ENCODE results near the gene HSPG2.

Gene HSPG2

DNA sequence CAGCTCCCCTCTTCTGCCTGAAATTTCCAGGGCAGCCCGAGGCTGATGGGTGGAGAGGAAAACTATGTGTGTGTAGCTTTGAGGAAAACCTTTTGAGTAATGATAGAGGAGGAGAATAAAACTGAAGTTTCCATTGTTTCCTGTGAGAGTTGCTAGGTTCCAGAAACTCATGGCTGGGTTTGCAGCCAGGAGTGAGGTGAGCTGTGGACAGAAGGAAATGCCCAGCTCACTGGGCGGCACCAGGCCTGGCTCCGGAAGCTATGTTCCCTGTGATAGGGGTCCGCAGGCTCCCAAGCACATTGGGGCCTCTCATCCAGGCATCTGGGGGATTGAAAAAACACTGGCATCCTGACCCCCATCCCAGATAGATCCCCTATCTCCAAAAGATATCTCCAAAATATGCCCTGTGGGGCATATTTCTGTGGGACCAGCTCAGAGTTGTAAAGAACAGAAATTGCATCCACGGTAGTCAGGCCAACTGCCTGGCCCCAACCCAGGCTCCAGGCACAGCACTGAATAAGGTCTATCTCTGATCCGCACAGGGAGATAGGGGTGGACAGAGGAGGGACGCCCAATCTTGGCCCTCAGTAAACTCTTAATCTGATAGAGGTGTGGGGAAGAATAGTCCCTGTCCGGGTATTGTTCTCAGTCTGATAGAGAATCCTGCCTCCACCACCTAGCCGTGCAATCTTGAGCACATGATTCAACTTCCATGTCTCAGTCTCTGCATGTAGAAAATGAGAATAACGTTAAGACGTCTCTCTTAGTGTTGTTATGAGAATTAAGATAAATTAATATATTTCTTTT is 1.8 kb upstream of the HSPG2 start:
- Histone ChIP-seq H3K9ac (ENCODE audit: low read length) (no peak overlapping the region), H3K9me3 (ENCODE audit: control insufficient read depth, low read depth, low read length) (no peaks in the 10 kb centered on the region), H3K4me1 (ENCODE audit: control insufficient read depth, low read depth, low read length) (peaks cover 21% of the 10 kb centered on the region), H3K36me3 (ENCODE audit: control insufficient read depth, low read depth, low read length) (no peaks in the 10 kb centered on the region), H3K27ac (ENCODE audit: low read length) (no peak overlapping the region), H3K4me3 (ENCODE audit: low read length) (no peak overlapping the region), H3K27me3 (ENCODE audit: control insufficient read depth, insufficient read depth, low read length) (no peaks in the 10 kb centered on the region)

DNA sequence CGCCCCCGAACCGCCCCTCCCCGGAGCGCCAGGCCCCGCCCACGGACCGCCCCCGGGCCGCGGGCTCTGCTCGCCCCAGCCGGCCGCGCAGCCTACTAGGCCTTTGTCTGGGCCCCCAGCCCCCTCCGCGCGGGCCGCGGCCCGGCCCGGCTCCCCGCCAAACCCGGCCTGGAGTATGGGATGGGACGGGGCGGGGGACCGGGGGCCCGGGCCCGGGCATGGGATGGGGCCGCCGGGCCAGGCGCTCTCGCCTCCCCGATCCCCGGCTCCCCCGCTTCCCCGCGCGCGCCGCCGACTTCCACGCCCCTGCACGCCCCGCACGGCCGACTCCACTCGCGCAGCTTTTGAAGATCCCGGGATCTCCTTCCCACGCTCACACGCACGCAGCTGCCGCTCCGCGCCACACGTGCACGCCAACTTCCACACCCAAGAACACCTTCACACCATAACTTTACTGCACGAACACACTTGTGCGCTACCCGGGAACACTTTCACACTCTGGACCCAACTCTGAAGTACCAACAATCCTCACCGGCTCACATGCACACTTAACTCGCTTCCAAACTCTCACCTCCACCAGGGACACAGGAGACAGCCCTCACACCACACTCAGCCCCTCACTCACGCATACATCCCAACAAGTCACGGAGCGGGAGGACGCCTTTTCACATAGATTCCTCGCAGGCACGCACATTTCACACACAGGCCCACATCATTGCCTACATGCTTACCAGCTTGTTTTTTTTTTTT is 437 bp upstream of the HSPG2 start:
- Histone ChIP-seq H3K9ac (ENCODE audit: low read length) (peak overlapping the region; percentile 65), H3K4me1 (ENCODE audit: control insufficient read depth, low read depth, low read length) (peaks cover 25% of the 10 kb centered on the region), H3K27ac (ENCODE audit: low read length) (peak overlapping the region; percentile 18)

DNA sequence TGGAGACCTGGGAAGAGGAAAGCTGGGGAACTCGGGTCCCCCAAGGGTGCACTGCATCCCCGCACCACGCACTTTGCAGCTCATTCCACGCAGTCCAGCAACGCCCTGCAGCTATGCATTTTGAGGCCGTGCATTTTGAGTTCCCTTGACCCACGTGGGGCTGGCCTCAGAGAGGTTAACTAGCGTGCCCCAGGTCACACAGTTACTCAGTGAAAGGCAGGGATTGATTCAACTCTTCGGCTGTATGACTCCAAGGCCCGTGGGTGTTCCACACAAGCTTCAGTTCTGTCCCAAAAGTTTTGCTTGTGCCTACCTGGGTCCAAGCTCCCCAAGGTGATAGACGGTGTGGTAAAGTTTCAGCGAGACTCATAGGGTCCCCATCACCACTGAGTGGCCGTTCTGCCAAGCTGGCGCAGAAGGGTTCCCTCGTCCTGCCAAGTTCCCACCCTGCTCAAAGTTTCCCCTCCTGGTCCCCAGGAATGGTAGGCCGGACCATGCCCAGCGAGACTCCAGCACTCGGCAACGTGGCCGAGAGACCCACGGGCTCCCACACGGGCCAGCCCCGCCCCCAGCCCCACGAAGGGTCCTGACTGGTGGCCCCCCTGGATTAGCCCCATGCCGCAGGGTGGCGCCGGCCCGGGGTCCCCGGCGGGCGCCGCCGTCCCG is 611 bp downstream of the HSPG2 start:
- Histone ChIP-seq H3K9ac (ENCODE audit: low read length) (peak overlapping the region; percentile 45), H3K27me3 (ENCODE audit: control insufficient read depth, insufficient read depth, low read length) (no peaks in the 10 kb centered on the region), H3K27ac (ENCODE audit: low read length) (no peak overlapping the region), H3K4me1 (ENCODE audit: control insufficient read depth, low read depth, low read length) (peaks cover 34% of the 10 kb centered on the region), H3K4me3 (ENCODE audit: low read length) (peak overlapping the region; percentile 71), H3K9me3 (ENCODE audit: control insufficient read depth, low read depth, low read length) (no peaks in the 10 kb centered on the region), H3K36me3 (ENCODE audit: control insufficient read depth, low read depth, low read length) (no peaks in the 10 kb centered on the region)

More for the DNA sequence above, 437 bp upstream of the HSPG2 start:
- no peaks in the 10 kb centered on the region for H3K9me3 ChIP-seq (ENCODE audit: control insufficient read depth, low read depth, low read length)
- H3K27me3 ChIP-seq (ENCODE audit: control insufficient read depth, insufficient read depth, low read length): no peaks in the 10 kb centered on the region
- H3K4me3 ChIP-seq (ENCODE audit: low read length): peak overlapping the region; percentile 66
- H3K36me3 ChIP-seq (ENCODE audit: control insufficient read depth, low read depth, low read length): no peaks in the 10 kb centered on the region

DNA sequence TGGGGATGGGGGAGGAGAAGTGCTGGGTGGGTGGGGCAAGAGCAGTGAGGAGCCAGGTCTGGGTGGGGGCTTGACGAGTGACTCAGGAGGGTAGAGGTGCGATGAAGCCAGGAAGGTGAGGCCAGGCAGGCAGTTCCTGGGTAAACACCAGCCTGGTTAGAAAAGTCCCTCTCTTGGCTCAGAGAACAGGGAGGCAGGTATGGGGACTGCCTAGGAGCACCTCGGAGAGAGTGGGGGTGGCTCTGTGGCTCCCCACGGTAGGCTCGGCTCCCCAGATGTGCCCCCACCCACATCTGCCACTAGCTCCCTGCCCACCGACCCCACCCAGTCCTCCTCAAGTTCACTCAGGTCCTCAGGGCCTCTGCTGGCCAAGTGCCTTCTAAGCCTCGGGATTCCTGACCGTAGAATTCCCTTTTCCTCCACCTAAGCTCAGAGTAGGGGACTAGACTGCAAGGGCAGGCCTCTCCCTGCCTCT is 1.2 kb downstream of the HSPG2 start:
- no peaks in the 10 kb centered on the region for H3K9me3 ChIP-seq (ENCODE audit: control insufficient read depth, low read depth, low read length)
- no peak overlapping the region for H3K27ac ChIP-seq (ENCODE audit: low read length)
- peak overlapping the region; percentile 45 for H3K9ac ChIP-seq (ENCODE audit: low read length)
- no peaks in the 10 kb centered on the region for H3K36me3 ChIP-seq (ENCODE audit: control insufficient read depth, low read depth, low read length)
- H3K27me3 ChIP-seq (ENCODE audit: control insufficient read depth, insufficient read depth, low read length): no peaks in the 10 kb centered on the region
- peak overlapping the region; percentile 71 for H3K4me3 ChIP-seq (ENCODE audit: low read length)
- H3K4me1 ChIP-seq (ENCODE audit: control insufficient read depth, low read depth, low read length): peaks cover 34% of the 10 kb centered on the region

DNA sequence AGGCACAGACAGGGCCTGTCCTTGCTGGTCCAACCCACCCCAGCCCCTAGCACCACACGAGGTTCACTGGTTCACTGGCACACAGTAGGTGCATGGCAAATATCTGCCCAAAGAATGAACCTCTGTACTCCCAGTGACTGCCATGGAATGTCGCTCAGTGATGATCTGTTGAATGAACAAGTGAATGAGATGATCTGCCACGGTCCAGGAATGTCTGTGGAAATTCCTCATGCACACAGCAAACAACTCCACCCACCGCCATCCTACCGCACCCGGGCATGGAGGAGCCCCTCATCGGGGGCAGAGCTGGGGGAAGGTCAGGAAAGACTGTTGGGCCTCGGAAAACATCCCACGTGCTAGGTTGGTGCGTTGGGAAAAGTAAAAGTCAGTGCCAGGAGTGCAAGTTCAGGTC is 1.7 kb downstream of the HSPG2 start:
- no peak overlapping the region for H3K4me3 ChIP-seq (ENCODE audit: low read length)
- H3K9ac ChIP-seq (ENCODE audit: low read length): no peak overlapping the region
- H3K4me1 ChIP-seq (ENCODE audit: control insufficient read depth, low read depth, low read length): peaks cover 34% of the 10 kb centered on the region
- H3K36me3 ChIP-seq (ENCODE audit: control insufficient read depth, low read depth, low read length): no peaks in the 10 kb centered on the region
- no peaks in the 10 kb centered on the region for H3K9me3 ChIP-seq (ENCODE audit: control insufficient read depth, low read depth, low read length)
- no peak overlapping the region for H3K27ac ChIP-seq (ENCODE audit: low read length)
- H3K27me3 ChIP-seq (ENCODE audit: control insufficient read depth, insufficient read depth, low read length): no peaks in the 10 kb centered on the region

DNA sequence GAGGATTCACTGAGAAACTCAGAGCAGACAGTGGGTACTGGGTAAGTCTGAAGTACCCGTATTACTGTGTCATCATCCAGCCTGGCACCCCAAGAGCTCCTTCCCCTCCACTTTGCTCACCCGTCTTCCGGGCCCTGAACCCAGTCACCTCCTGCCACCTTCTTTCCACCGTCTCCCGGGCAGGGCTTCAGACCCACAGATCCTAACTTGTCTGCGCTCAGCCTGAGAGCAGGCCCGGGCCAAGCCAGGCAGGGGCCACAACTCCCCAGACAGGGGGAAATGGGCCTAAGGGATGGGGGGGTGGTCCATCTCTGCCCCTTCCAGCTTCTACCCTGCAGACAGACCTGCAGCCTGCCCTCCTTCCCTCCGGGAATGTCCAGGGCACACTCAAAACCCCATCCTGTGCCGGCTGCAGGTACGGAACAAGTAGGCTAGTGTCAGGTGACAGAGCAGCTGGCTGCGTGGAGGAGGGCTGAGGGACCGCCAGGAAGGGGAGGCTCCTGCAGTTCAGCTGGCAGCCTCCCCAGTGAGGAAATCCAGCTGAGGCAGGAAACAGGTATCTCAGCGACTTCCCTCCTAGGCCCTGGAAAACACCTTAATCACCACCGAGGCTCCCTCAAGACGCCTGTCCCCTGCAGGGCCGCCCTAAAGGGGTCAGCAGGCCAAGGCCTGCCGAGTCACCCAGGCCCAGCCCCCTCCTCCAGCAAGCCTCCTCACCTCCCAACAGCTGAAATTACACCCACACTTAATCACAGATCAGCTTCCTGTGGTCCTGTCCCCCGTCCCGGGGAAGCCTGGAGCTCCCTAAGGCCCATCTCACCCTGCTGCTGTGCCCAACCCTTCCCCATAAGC is 3.5 kb downstream of the HSPG2 start:
- Histone ChIP-seq H3K27me3 (ENCODE audit: control insufficient read depth, insufficient read depth, low read length) (no peaks in the 10 kb centered on the region), H3K4me3 (ENCODE audit: low read length) (no peak overlapping the region), H3K36me3 (ENCODE audit: control insufficient read depth, low read depth, low read length) (no peaks in the 10 kb centered on the region), H3K9ac (ENCODE audit: low read length) (no peak overlapping the region), H3K9me3 (ENCODE audit: control insufficient read depth, low read depth, low read length) (no peaks in the 10 kb centered on the region), H3K27ac (ENCODE audit: low read length) (no peak overlapping the region), H3K4me1 (ENCODE audit: control insufficient read depth, low read depth, low read length) (peaks cover 34% of the 10 kb centered on the region)

DNA sequence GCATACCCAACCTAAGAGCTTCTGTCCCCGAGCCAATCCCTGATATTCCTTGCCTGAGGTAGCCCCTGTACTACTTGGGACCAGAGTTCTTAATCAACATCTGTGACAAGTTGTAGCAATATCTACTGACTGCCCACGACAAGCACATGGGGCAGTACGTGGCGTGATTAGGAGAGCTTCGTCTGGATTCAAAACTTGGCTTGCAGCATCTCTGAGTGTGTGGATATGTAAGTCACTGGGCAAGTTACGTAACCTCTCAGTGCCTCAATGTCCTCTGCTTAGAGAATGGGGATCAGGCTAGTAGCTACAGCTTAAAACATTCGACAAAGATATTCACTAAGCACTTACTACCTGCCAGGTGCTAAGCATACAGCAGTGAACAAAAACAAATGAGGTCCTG is 5.0 kb downstream of the HSPG2 start:
- H3K4me3 ChIP-seq (ENCODE audit: low read length): no peak overlapping the region
- no peak overlapping the region for H3K9ac ChIP-seq (ENCODE audit: low read length)
- no peak overlapping the region for H3K27ac ChIP-seq (ENCODE audit: low read length)
- no peaks in the 10 kb centered on the region for H3K9me3 ChIP-seq (ENCODE audit: control insufficient read depth, low read depth, low read length)
- peaks cover 30% of the 10 kb centered on the region for H3K4me1 ChIP-seq (ENCODE audit: control insufficient read depth, low read depth, low read length)
- H3K36me3 ChIP-seq (ENCODE audit: control insufficient read depth, low read depth, low read length): no peaks in the 10 kb centered on the region
- H3K27me3 ChIP-seq (ENCODE audit: control insufficient read depth, insufficient read depth, low read length): no peaks in the 10 kb centered on the region

DNA sequence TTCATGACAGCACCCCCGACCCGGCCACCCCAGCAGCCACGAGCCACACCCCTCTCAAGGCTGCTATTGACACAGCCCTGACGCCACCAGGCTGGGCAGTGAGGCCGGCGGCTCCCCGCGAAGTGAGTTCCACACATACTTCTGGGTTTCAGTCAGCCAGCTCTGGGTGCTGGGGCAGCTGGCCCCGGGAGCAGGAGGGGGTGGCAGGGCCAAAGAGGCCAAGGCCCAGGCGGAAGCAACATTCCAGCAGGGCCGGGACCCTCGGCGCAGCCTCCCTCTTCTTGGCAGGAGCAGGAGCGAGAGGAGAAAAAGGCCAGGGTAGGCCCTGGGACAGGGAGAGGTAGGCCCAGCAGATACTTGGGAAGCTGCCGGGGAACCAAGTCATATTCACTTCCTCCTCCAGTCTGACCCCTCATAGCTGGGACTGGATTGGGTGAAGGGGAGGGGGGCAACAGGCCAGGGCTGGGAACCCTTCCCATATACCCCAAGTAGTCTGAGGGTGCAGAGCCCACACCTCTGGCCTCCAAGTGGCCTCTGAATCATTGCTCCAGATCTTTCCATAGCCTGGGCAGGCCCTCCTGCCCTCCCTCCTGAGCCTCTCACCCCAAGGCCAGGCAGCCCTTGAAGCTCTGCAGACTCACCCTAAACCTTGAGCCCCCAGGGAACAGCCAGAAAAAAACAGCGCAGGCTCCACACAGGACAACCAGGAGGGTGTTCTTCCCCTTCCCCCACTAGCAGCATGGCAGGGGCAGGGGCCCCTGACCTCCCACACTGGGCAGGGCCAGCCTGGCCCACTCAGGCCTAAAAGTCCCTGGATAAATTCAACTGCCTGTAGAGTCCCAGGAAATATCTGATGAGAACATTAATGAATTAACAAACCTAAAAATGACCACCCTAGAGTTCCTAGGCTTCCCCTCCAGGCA is 5.7 kb downstream of the HSPG2 start:
- H3K9ac ChIP-seq (ENCODE audit: low read length): no peak overlapping the region
- no peak overlapping the region for H3K4me3 ChIP-seq (ENCODE audit: low read length)
- no peak overlapping the region for H3K27ac ChIP-seq (ENCODE audit: low read length)
- H3K9me3 ChIP-seq (ENCODE audit: control insufficient read depth, low read depth, low read length): no peaks in the 10 kb centered on the region
- peaks cover 29% of the 10 kb centered on the region for H3K4me1 ChIP-seq (ENCODE audit: control insufficient read depth, low read depth, low read length)
- H3K36me3 ChIP-seq (ENCODE audit: control insufficient read depth, low read depth, low read length): no peaks in the 10 kb centered on the region
- no peaks in the 10 kb centered on the region for H3K27me3 ChIP-seq (ENCODE audit: control insufficient read depth, insufficient read depth, low read length)

DNA sequence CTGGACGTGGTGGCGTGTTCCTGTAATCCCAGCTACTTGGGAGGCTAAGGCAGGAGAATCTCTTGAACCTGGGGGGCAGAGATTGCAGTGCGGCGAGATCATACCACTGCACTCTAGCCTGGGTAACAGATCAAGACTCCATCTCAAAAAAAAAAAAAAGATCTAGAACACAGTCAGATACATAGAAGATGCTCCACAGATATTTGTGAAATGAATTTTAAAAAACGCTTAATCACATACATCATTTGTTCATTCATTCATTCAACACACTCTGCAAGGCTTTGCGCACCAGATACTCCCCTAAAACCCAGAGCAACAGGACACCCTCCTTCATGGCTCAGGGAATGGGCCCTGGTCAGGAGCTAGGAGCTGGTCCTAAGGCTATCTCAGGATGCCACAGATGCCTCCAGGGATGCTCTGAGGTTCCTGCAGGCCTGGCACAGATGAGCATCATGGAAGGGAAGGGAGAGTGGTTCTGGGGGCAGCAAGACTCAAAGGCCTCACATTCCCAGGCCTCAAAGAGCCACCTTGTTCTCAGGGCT is 6.4 kb downstream of the HSPG2 start:
- Histone ChIP-seq H3K9me3 (ENCODE audit: control insufficient read depth, low read depth, low read length) (no peaks in the 10 kb centered on the region), H3K27me3 (ENCODE audit: control insufficient read depth, insufficient read depth, low read length) (no peaks in the 10 kb centered on the region), H3K4me3 (ENCODE audit: low read length) (no peak overlapping the region), H3K36me3 (ENCODE audit: control insufficient read depth, low read depth, low read length) (no peaks in the 10 kb centered on the region), H3K4me1 (ENCODE audit: control insufficient read depth, low read depth, low read length) (peaks cover 23% of the 10 kb centered on the region), H3K9ac (ENCODE audit: low read length) (no peak overlapping the region), H3K27ac (ENCODE audit: low read length) (no peak overlapping the region)

DNA sequence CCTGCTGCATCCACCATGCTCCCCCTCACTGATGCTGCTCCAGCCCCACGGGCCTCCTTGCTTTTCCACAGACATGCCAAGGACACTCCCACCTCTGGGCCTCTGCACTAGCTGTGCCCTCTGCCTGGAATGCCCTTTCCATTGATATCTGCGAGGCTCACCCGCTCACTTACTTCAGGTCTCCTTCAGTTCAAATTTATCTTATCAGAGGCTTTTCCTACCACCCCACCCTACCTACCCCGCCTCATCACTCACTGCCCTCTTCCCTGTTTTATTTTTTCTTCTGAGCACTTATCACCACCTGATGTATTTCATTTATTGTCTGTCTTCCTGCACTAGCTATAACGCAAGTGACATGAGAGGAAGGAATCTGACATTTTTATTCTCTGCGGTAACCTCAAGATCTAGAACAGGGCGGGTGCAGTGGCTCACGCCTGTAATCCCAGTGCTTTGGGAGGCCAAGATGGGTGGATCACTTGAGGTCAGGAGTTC is 7.0 kb downstream of the HSPG2 start:
- Histone ChIP-seq H3K9ac (ENCODE audit: low read length) (no peak overlapping the region), H3K27ac (ENCODE audit: low read length) (no peak overlapping the region), H3K4me3 (ENCODE audit: low read length) (no peak overlapping the region), H3K27me3 (ENCODE audit: control insufficient read depth, insufficient read depth, low read length) (no peaks in the 10 kb centered on the region), H3K4me1 (ENCODE audit: control insufficient read depth, low read depth, low read length) (peaks cover 23% of the 10 kb centered on the region), H3K36me3 (ENCODE audit: control insufficient read depth, low read depth, low read length) (no peaks in the 10 kb centered on the region), H3K9me3 (ENCODE audit: control insufficient read depth, low read depth, low read length) (no peaks in the 10 kb centered on the region)
